ENCODE measurements around the gene ZBTB1. TPM values are rescaled to one million over a fixed set of nuclear protein-coding genes. Genes with fewer than 3 reads are reported as not detected.

The ZBTB1 gene
- total and polyA plus RNA-seq, 2 donors (not counting 1 experiment from before 2014, with no cell fraction given): 52.8 to 108 TPM

- H3K79me2 ChIP-seq (ENCODE audit: control insufficient read depth, insufficient read depth, low read length): peaks cover 79% of the 10 kb centered on the region
- POLR2A ChIA-PET: interaction anchor here (0.6 to 3.4 kb wide), 9 partner anchors 36 to 907 kb away, joined by 3 to 28 read pairs (median 6); partner anchors contain the start of genes AKAP5, HSPA2, MTHFD1 and WDR89
- Mint-ChIP-seq H3K9me3 (ENCODE audit: insufficient read depth) (no peaks in the 10 kb centered on the region), H3K27me3 (no peaks in the 10 kb centered on the region), H3K4me1 (peaks cover 64% of the 10 kb centered on the region), H3K27ac (peak overlapping the region; percentile 100), H3K4me3 (peak overlapping the region; percentile 95)
- H3K4me2 ChIP-seq (replicated peaks; ENCODE audit: low read depth, low read length, poor library complexity, severe bottlenecking): peak overlapping the region; percentile 86
- peak overlapping the region; percentile 99 to 100 for H3K27ac ChIP-seq (ENCODE audit: low read length in 2 of 2)
- DNase-seq: peak; percentile 93
- H3K4me3 ChIP-seq (ENCODE audit: control extremely low read depth in 1 of 5, extremely low read depth in 1 of 5, insufficient read depth in 1 of 5, low read depth in 2 of 5, low read length in 4 of 5): peak overlapping the region; percentile 89 to 98 (median 95)
- no peaks in the 10 kb centered on the region for H3K36me3 ChIP-seq (replicated peaks in 1 of 2; ENCODE audit: control extremely low read depth in 1 of 2, control insufficient read depth in 1 of 2, extremely low read depth in 1 of 2, insufficient read depth in 2 of 2, low read length in 1 of 2)
- H4K20me1 ChIP-seq (ENCODE audit: control insufficient read depth, insufficient read depth, low read length, poor library complexity, severe bottlenecking): peaks cover 41% of the 10 kb centered on the region
- peaks cover 66 to 67% of the 10 kb centered on the region in 2 donors for H3K4me1 ChIP-seq (ENCODE audit: control insufficient read depth in 2 of 2, insufficient read depth in 2 of 2, low read length in 2 of 2)
- H2AFZ ChIP-seq (ENCODE audit: insufficient read depth, low read depth, low read length, poor library complexity, severe bottlenecking): no peak overlapping the region
- CTCF ChIA-PET: interaction anchor here (1.3 to 1.9 kb wide), 2 partner anchors 8 to 117 kb away, joined by 3 to 4 read pairs; no protein-coding TSS in a partner anchor
- intact Hi-C loops (cut with micrococcal nuclease): loop anchor here (5.0 kb wide), 5 partner anchors 58 to 907 kb away; partner anchors contain the start of genes FUT8 and SYNE2
- no peaks in the 10 kb centered on the region for H3K9me3 ChIP-seq (ENCODE audit: control extremely low read depth in 1 of 3, control insufficient read depth in 2 of 3, insufficient read depth in 1 of 3, low read length in 2 of 3)
- no peaks in the 10 kb centered on the region for H3K27me3 ChIP-seq (replicated peaks in 1 of 4; ENCODE audit: control extremely low read depth in 1 of 4, control insufficient read depth in 3 of 4, insufficient read depth in 4 of 4, low read length in 3 of 4)
- peak overlapping the region; percentile 95 for H3K9ac ChIP-seq (ENCODE audit: low read length)
- TF ChIP-seq EZH2 (IDR thresholded peaks at IDR 0.05; ENCODE audit: borderline replicate concordance, insufficient read depth, low read depth, low read length, poor library complexity, severe bottlenecking) (no peak), CTCF (IDR thresholded peaks at IDR 0.05) (no peak)
- 0% methylated on average over 49 of the region's 68 CpGs for WGBS (ENCODE audit: insufficient coverage)
- peak; percentile 21 for ATAC-seq (ENCODE audit: low read depth)
Observed at GRCh38 chr14:64504897-64505794, 576 bp downstream of the ZBTB1 start.

All from B cell (primary cell).